ENCODE measurements around the gene TEC.

DNA sequence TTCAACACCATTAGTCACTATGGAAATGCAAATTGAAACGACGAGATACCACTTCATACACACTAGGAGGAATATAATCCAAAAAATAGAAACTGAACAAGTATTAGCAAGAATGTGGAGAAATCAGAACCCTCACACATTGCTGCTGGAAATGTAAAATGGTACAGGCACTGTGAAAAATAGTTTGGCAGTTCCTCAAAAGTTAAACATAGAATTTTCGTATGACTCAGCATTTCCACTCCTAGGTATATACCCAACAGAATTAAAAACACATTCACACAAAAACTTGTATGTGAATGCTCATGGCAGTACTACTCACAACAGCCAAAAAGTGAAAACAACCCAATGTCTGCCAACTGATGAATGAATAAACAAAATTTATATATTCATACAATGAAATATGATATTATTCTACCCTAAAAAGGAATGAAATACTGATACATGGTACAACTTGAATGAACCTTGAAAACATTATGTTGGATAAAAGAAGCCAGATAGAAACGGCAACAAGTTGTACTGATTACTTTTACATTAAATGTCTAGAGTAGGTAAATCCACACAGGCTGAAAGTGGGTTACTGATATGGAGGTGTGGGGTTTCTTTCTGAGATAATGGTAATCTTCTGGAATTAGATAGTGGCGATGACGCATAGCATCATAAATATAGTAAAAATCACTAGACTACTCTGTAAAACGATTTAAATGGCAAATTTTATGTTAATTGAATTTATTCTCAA, 22.3 kb downstream of the TEC start:
- TF ChIP-seq, protein P1, sequence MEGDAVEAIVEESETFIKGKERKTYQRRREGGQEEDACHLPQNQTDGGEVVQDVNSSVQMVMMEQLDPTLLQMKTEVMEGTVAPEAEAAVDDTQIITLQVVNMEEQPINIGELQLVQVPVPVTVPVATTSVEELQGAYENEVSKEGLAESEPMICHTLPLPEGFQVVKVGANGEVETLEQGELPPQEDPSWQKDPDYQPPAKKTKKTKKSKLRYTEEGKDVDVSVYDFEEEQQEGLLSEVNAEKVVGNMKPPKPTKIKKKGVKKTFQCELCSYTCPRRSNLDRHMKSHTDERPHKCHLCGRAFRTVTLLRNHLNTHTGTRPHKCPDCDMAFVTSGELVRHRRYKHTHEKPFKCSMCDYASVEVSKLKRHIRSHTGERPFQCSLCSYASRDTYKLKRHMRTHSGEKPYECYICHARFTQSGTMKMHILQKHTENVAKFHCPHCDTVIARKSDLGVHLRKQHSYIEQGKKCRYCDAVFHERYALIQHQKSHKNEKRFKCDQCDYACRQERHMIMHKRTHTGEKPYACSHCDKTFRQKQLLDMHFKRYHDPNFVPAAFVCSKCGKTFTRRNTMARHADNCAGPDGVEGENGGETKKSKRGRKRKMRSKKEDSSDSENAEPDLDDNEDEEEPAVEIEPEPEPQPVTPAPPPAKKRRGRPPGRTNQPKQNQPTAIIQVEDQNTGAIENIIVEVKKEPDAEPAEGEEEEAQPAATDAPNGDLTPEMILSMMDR (IDR thresholded peaks at IDR 0.05; ENCODE audit: low read length) = no peak
- TF ChIP-seq EZH2 (optimal IDR thresholded peaks at IDR 0.05; ENCODE audit: low read depth, low read length) = no peak
- no peak for TF ChIP-seq EZH2phosphoT487 (IDR thresholded peaks at IDR 0.05; ENCODE audit: low read length)

Data from MM.1S (cell line).